Loucy (cell line): ENCODE results near the gene C22orf31.

Experiments
- CTCF ChIP-seq: fragments of 200-600 bp; sonication (generic); conservative IDR thresholded peaks from 2 replicates; pipeline ENCODE4 v1.5.1; 2014; ENCODE audit warnings: mild to moderate bottlenecking, antibody characterized with exemption, low read length
- EZH2phosphoT487 ChIP-seq: fragments of 200-600 bp; IDR thresholded peaks from 2 replicates; pipeline ENCODE4 v1.6.1; 2018; ENCODE audit warnings: antibody characterized with exemption, mild to moderate bottlenecking, moderate library complexity, borderline replicate concordance

GRCh38 chr22:29103121-29103520 lies 41.5 kb upstream of the C22orf31 start:
- TF ChIP-seq CTCF = no peak
- no peak for TF ChIP-seq EZH2phosphoT487
